Measurements from ENCODE around the gene ITGB1.

- TF ChIP-seq, protein P1, sequence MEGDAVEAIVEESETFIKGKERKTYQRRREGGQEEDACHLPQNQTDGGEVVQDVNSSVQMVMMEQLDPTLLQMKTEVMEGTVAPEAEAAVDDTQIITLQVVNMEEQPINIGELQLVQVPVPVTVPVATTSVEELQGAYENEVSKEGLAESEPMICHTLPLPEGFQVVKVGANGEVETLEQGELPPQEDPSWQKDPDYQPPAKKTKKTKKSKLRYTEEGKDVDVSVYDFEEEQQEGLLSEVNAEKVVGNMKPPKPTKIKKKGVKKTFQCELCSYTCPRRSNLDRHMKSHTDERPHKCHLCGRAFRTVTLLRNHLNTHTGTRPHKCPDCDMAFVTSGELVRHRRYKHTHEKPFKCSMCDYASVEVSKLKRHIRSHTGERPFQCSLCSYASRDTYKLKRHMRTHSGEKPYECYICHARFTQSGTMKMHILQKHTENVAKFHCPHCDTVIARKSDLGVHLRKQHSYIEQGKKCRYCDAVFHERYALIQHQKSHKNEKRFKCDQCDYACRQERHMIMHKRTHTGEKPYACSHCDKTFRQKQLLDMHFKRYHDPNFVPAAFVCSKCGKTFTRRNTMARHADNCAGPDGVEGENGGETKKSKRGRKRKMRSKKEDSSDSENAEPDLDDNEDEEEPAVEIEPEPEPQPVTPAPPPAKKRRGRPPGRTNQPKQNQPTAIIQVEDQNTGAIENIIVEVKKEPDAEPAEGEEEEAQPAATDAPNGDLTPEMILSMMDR (IDR thresholded peaks at IDR 0.05) = no peak
- no peak for TF ChIP-seq POLR2A (IDR thresholded peaks at IDR 0.05)
- no peak for TF ChIP-seq POLR2AphosphoS5 (IDR thresholded peaks at IDR 0.05)
These were observed 9.6 kb downstream of the ITGB1 start for GRCh38 chr10:32948451-32948850.
